GM21447 (cell line): ENCODE data around the gene PLEKHH1.

Experiments
- ATAC-seq: cut with Tn5 transposase; IDR thresholded peaks from one replicate; pipeline ENCODE4 v1.9.1; 2021; ENCODE audit not compliant: unreplicated experiment

The PLEKHH1 gene

GRCh38 chr14:67562025-67562775 is 29.1 kb downstream of the PLEKHH1 start:
- ATAC-seq: no peak

- no peak for ATAC-seq
These were observed 29.7 kb downstream of the PLEKHH1 start for GRCh38 chr14:67562776-67563150.

DNA sequence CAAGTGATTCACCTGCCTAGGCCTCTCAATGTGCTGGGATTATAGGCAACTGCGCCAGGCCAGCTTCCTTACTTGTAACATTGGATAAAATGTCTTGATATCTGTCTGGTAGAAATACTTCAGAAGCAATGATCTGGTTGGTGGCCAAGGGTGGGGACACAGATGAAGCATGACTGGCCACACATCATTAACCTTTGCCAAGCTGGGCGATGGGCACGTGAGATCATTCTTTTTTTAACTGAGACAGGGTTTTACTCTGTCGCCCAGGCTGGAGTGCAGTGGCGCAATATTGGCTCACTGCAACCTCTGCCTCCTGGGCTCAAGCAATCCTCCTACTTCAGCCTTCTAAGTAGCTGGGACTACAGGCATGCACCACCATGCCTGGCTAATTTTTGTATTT is 31.1 kb downstream of the PLEKHH1 start:
- no peak for ATAC-seq

GRCh38 chr14:67566908-67567307 is 33.8 kb downstream of the PLEKHH1 start:
- no peak for ATAC-seq

GRCh38 chr14:67567654-67568053 is 34.6 kb downstream of the PLEKHH1 start:
- ATAC-seq: no peak

GRCh38 chr14:67569011-67569650 is 36.0 kb downstream of the PLEKHH1 start:
- no peak for ATAC-seq

DNA sequence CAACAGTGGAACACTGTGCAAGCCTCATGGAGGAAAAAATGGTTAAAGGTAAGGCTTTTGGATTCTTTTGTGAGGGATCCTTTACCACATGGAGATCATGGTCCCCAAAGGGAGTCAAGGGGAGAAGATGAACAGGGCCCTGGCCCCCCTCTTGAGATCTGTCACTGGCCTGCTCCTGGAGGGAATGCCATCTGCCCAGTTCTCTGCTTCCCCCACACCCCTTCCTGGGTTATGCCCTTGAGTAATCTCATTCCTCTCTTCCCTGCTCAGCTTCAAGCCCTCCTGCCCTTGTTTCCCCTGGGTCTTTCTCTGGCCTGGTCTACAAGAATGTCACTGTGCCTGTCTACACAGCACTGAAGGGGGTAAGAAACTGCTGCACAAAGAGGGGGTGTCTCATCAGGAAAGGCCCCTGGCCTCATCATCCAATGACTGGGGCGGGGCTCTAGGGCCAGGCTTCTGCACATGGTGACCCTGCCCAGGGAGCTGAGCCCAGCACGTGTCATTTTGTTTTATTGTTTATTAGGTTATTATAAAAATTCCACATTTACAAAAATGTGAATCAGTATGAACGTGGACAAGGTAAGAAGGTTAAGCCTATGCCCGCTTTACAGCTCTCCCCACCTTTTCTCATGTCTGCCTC is 36.7 kb downstream of the PLEKHH1 start:
- ATAC-seq: no peak

- no peak for ATAC-seq
These were observed 37.4 kb downstream of the PLEKHH1 start for GRCh38 chr14:67570453-67570852.

GRCh38 chr14:67571275-67571990 is 38.3 kb downstream of the PLEKHH1 start:
- ATAC-seq: peak; percentile 61

- no peak for ATAC-seq
These were observed 38.9 kb downstream of the PLEKHH1 start for GRCh38 chr14:67571991-67572323.

DNA sequence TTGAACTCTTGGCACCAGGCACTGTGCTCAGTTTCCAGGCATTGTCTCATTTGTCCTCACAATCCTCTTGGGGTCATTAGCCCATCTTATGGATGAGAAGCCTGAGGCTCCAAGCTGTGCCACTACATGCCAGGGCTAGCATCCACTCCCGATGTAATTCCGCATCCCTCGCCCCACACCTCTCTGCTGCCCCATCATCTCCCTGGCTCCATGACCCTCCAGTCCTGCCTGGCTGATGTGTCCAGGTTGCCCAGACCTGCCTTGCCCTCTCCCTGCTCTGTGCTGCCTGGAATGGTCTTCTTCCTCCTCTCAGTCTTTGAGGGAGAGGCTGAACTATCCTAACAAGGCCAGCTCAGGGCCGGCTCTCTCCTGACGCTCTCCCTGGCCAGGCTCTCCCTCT is 39.5 kb downstream of the PLEKHH1 start:
- no peak for ATAC-seq

DNA sequence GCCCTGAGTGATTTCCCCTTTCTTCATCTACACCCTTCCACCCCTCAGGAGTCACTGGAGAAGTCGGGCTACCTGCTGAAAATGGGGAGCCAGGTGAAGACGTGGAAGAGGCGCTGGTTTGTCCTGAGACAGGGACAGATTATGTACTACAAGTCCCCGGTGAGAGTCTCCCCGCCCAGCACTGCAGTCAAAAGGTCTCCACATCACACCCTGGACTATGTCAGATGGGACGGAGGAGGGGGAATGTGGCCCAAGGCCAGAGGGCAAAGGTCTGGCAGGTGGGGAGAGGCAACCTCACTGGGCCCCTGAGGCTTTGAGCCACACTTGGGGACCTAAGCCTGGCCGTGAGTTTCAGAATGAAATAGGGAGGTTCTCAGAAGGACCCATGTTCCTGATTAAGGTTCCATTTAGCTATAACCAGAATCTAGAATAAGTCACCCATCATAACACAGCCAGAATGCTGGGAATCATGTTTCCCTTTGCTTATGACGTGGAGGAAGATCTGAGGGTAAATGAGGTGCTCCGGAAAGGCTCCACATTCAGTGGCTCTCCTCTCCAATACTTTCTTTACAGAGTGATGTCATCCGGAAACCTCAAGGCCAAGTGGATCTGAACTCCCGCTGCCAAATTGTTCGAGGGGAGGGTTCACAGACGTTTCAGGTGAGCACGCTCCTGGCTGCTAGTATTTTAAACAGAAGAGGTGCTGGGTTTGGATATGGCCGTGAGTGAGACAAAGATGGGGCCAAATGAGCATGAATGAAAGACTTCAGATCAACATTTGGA is 40.3 kb downstream of the PLEKHH1 start:
- ATAC-seq: no peak

DNA sequence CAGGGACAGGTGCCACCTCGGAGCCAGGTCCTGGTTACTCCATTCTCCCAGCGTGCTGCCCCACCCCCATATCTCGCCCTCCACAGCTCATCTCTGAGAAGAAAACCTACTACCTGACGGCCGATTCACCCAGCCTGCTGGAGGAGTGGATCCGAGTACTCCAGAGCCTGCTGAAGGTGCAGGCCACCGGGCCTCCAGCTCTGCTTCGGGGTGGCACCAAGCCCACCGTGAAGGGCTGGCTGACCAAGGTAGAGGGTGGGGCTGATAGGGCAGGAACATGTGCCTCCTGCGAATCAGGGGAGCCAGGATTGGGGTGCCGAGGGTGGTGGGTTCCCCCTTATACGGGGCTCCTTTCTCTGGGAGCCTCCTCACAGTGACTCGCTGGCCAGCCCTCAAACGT is 41.1 kb downstream of the PLEKHH1 start:
- no peak for ATAC-seq

DNA sequence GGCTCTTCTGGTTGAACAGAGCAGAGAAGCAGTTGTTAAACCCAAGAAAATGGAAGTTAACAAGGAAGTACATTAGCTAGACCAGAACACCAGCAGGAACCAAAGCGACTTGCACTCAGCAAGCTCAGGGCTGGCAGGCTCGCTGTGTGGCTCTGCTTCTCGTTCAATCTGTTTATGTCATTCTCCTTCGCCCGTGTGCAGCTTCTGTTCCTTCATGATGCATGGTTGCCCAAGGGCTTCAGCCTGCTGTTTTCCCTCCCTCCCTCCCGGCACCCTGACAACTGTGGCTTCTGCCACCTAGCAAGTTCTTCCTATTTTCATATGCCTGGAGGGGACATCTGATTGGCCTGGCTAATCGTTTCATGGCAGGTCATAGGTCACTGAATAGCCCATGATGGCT is 41.7 kb downstream of the PLEKHH1 start:
- no peak for ATAC-seq

DNA sequence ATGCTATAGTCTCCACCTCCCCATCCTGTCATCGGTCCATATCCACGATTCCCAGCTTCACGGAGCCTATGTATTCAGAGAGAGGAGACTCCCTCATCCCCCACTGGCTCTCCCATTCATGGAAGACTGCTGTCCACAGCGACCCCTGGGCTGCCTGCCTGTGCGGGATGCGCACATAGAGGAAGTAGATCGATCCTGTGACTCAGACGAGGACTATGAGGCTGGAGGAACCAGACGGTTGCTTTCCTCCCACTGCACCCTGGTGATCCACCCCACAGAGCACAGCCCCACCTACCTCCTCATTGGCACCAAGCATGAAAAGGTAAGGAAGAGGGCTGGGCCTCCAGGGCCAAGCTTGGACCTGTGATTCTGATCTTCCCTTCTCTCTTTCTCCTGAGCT is 42.6 kb downstream of the PLEKHH1 start:
- no peak for ATAC-seq

GRCh38 chr14:67576216-67576955 is 43.3 kb downstream of the PLEKHH1 start:
- ATAC-seq: no peak

DNA sequence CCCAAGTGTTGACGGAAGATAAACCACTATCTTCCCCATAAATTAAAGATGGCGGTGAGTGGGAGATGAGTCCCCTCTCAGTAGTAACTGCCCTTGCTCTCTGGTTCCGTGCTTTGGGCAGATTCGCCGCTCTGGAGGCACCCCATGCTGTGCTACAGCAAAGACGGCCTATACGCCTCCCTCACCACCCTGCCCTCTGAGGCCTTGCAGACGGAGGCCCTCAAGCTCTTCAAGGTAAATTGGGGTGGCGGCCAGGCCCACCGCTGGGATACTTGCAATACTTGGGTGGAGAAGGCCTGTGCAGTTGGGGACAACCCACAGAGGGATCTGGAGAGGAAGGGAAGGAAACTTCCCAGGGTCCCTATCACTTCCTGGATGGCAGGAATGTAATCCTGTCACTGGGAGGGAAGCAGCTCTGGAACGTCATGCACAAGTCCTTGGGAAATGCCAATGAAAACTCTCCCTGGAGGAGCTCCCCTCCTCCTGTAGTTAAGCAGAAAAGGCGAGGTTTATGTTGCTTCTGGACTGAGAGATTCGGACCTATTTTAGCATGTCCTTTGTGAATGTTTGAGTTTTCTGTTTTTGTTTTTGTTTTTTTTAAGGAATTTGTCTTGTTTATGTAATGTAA is 44.2 kb downstream of the PLEKHH1 start:
- ATAC-seq: no peak

DNA sequence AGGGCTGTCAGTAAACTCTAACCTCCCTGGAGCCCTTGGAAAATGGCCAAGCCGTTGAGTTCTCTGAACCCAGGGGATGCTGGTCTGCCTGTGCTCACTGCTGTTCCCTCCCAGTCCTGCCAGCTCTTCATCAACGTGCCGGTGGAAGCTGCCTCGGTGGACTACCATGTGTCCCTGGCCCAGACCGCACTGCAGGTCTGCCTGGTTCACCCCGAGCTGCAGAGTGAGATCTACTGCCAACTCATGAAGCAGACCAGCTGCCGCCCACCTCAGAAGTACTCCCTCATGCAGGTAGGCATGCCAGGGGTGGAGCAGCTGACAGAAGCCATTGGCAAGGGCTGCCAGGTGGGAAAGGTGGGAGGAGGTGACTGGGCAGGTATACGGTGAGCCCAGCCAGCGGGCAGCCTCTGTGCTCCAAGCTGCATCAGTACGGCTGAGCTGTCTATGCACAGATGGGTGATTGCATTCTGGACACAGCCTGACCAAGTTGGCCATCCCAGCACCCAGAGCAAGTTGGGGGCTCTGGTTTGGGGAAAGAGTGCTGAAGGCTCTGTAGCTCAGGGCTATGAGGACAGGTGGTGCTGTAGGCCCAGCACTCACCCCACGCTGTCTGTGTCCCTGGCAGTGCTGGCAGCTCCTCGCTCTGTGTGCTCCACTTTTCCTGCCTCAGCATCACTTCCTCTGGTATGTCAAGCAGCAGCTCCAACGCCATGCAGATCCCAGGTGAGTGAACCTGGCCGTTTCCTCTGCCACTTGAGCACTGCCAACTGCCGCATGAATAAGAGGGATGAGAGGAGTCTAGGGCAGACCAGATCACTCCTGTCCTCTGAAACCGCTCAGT is 45.0 kb downstream of the PLEKHH1 start:
- no peak for ATAC-seq

DNA sequence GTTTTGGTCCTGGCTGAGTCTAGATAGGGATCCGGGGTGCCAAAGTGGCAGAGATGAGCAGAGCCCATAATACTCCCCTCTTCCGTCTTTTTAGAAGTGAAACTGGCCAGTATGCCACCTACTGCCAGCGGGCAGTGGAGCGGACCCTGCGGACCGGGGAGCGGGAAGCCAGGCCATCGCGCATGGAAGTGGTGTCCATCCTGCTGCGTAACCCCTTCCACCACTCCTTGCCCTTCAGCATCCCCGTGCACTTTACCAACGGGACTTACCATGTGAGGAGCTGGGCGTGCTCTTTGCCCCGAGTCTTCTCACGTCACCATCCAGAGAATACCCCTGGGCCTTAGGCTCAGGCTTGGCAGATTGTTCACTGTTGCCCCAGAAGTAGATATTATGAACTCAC is 46.0 kb downstream of the PLEKHH1 start:
- no peak for ATAC-seq
